D341Med (cell line): Measurements from ENCODE around the gene CSTF3.
A peak's percentile ranks its signal among the peaks of the same experiment; 100 is the strongest.
"Not testable (repeated sequence)": the region's sequence is repeated elsewhere in the genome, so short reads cannot be mapped to it uniquely, and the experiment has no call there.

Experiments used
- DNase-seq: peaks from one replicate; pipeline ENCODE4 v3.0.0; 2012; ENCODE audit warnings: low spot score

The CSTF3 gene

DNA sequence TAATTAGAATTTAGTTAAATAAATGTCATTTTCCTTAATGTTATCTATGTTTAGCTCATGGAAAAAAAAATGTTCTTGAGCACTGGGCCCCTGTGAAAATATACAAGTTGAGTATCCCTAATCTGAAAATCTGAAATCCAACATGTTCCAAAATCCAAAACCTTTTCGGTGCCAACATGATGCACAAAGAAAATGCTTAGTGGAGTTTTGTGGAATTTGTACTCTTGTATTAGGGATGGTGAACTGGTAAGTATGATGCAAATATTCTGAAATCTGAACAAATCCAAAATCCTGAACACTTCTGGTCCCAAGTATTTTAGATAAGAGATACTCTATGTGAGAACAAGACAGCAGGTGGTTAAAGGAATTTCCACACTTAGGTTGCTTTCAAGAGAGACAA, 77.4 kb downstream of the CSTF3 start:
- DNase-seq: no peak

GRCh38 chr11:33072465-33072864, 88.8 kb downstream of the CSTF3 start:
- no peak for DNase-seq

GRCh38 chr11:33068611-33069340, 92.5 kb downstream of the CSTF3 start:
- no peak for DNase-seq

- no peak for DNase-seq
Observed at GRCh38 chr11:33067294-33067693, 94.0 kb downstream of the CSTF3 start.

GRCh38 chr11:33065445-33066178, 95.7 kb downstream of the CSTF3 start:
- DNase-seq: peak; percentile 85

- no peak for DNase-seq
Observed at GRCh38 chr11:33064866-33065265, 96.4 kb downstream of the CSTF3 start.

DNA sequence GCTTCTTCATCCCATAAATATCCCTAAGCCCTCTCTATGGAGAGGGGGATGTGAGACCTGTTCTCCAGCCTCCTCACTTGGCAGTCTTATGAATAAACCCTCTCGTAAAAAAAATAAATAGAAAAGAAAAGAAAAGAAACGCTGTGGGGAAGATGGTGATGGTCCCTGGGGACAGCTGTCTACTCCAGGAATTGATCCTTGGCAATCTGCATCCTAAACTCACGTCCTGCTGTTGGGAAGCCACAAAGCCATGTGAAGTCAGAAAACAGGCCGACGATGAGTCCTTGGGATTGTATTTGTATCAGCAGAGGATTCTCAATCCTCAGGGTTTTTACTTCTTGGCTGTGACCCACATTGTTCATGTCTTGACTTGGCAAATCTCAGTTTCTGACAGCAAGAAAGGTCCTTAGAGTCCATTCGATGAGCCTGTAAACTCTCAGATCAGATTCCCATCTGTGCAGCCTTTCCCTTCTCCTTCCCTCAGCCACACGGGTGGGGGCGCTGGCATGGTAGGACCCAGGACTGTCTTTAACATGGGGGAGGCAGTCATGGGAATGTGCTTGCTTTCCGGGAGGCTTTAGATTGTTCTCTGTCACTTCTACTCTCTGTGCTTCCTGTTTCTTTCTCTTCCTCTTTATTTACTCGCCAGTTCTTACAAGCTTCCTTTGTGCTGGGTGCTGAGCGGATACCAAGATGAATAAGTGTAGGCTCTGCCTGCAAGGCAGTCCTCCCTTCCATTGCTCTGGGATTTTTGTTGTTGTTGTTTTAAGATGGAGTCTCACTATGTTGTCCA, 97.1 kb downstream of the CSTF3 start:
- DNase-seq: no peak

DNA sequence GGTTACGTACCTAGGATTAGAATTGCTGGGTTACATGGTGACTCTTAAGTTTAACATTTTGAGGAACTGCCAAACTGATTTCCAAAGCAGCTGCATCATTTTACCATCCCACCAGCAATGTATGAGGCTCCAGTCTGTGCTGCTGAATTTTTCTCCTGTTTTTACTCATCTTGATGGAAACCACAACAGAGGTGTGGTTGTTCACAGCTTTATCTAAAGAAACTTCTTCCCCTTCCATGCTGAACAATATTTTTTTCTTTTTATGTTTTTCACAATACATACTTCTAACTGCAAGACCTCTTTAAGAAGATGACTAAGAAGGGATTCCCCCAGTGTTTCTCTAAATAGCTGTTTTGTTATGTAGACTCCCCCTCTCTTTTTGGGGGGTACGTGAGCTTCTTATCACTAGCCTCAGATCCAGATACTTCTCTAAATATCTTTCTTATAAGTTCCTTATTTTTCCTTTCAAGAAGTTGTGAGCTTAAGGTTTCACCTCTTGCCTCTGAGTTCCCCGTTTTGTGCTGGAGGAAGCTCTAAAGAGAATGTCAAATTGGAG, 97.9 kb downstream of the CSTF3 start:
- no peak for DNase-seq

DNA sequence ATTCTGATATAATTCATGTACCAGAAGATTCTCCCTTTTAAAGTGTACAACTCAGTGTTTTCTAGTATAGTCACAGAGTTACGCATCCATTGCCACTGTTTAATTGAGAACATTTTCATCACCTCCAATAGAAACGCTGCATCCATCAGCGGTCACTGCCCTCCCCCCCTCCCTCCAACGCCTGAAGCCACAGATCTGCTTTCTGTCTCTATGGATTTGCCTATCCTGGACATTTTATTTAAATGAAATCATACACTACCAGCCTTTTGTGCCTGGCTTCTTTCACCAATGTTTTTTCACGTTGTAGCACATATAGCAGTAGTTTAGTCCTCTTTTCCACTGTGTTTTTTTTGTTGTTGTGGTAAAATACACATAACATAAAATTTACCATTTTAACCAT, 99.1 kb downstream of the CSTF3 start:
- no peak for DNase-seq

DNA sequence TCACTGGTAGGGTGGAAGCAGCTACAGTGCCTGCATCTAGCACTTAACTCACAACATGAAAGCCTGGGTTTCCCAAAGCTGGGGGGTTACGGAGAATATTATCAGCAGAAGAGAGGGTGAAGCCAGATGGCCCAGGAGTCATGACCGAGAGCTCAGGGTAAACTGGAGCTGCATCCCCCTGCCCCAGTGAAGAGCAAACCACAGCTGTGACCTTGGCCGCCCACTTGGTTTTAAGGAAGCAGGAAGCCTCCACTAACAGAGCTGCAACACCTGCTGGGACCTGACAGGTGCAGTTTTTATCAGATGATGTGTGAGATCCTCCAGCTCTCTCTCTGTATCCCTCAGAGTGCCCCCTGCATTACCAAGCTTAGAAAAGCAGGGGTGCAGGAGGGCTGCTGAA, 101.0 kb downstream of the CSTF3 start:
- DNase-seq: no peak

DNA sequence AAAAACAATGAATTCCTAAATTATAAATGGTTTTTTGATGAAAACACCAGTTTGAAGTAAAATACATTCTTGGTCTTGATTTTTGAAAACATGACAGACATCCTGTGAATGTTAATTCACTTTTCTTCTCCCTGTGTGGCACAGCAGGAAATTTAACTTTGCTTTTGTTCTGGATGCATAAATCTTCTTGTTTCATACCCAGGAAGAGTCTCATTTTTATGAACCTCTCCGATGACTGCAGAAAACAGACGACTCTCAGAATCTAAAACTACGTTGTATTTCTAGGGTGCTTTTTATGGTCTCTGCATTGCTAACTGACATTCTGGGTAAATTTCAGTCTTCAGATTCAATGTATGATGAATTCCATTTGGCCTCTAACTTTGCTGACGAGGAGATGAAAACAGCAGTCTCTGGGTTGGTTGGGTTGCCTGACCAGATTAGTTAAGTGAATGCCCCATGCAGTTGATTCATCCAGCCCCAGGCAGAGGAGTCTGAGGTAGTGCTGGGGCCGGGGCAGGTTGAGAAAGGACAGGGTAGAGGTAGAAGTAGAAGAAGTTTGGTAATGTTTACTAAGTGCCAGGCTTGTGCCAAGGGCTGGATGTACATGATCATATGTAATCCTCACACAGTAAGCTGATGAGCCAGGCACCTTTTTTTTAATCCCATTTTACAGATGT, 101.8 kb downstream of the CSTF3 start:
- no peak for DNase-seq

DNA sequence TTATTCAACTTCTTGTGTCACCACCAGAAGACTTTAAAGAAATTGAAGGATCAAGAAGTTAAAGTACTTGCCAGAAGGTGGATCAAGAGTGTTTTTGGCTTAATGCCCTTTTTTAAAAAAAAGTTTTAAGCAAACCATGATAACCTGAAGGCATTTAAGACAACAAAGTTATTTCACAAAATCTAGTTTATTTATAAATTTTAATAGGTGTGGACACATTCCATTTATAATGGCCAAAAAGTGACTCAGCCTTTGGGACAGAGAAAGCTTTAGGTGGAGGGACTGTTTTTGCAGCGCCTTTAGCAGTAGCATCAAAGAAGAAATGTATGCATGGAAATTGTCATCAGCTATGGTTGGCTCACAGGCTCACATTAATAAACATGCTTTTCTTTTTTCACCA, 104.0 kb downstream of the CSTF3 start:
- no peak for DNase-seq

DNA sequence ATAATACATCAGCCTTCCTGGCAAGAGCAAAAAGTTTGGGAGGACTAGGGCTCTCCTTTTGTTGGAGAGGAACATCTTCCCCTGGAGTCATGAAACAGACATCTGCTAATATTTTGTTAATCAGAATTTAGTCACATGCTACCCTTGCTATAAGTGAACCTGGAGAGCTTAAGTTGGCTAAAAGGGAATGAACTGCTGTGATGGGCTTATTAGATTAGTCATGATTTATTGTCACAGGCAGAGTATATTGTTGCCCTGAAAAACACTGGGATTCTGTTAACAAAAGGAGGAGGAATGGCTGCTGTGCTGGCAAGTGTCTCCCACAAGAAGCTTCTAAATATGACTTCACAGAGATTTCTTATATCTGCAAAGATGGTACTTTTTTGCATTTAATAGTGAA, 105.9 kb downstream of the CSTF3 start:
- DNase-seq: no peak

GRCh38 chr11:33052231-33052630, 109.0 kb downstream of the CSTF3 start:
- no peak for DNase-seq

DNA sequence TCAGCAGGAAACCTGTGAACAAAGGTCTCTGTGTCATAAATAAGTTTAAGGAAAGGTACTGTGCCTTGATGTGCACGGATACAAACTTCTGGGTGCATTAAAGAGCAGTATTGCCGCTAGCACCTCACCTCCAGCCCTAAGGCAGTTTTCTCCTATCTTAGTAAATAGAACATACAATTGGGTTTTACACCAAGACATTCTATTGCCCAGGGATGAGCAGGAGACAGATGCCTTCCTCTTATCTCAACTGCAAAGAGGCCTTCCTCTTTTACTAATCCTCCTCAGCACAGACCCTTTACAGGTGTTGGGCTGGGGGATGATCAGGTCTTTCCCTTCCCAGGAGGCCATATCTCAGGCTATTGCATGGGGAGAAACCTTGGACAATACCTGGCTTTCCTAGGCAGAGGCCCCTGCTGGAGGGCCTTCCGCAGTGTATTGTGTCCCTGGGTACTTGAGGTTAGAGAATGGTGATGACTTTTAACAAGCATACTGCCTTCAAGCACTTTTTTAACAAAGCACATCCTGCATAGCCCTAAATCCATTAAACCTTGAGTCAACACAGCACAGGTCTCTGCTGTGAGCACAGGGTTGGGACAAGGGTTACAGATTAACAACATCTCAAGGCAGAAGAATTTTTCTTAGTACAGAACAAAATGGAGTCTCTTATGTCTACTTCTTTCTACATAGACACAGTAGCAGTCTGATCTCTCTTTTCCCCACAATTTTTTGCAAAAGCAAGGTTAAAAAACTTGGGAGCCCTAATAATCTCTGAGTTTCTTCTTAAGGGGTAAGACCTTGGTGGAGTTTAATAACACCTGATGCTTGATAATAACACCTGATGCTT, 111.5 kb downstream of the CSTF3 start:
- not testable (repeated sequence) for DNase-seq

DNA sequence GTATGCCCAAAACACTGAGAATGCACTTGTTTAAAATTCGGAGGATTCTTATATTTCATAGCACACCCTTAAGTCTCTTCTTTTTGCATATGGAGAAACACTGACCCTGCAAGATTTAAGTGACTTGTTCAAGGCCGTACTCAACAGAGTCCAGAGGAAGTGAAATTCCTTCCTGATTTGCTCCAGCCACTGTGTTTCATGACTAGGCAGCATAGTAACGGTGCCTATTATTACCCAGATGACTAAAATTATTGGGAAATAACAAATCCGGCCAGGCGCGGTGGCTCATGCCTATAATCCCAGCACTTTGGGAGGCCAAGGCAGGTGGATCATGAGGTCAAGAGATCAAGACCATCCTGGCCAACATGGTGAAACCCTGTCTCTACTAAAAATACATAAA, 112.6 kb downstream of the CSTF3 start:
- DNase-seq: not testable (repeated sequence)

DNA sequence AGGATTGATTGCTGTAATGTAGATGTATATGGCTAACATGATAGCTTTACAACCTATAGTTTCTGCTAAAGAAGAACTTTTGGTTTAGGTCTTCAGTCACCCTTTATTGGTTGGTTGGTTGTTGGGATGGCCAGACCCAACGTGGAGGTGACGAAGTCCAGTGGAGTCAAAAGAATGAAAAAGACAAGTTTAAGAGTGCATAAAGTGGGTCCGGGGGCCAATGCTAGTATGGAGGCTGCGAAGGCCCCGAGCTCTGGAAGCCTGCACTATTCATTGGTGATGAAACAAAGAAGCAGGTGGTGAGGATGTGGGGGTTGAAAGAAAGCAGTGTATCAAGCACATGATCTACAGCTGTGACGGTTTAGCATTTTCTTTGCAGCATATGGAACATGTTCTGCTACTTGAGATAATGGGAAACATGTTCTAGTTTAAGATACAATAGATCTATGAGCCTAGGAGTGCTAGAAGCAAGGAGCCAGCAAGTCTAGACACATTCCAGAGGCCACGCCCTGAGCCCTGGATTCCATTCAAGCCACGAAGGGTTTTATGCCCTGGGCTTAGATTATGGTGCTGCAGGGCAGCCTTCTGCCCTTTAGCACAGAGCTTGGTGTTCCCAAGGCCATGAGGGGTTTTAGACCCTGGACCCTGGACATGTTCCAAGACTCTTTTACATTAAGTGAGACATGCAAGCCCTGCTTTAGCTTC, 115.6 kb downstream of the CSTF3 start:
- DNase-seq: no peak

DNA sequence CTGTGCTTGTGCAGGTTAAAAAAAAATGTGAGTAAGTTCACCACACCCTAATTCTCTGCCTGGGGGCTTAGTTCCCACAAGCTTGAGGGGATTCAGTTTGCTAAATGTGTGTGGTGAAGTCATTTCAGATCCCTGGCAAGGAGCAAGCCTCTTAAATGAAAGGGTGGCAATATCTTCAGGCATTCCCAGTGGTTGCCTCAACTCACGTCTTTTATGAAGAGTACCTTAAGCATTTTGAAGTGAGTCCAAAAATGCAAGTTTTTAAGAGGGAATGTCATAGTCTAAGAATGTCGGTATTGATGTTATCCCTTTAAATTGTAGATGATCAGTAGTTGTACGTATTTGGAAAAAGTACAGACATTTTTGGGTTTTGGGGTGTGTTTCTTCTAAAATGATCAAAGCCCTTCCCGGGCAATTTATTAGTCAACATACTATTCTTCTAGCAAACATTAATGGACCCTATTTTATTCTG, 117.0 kb downstream of the CSTF3 start:
- no peak for DNase-seq

DNA sequence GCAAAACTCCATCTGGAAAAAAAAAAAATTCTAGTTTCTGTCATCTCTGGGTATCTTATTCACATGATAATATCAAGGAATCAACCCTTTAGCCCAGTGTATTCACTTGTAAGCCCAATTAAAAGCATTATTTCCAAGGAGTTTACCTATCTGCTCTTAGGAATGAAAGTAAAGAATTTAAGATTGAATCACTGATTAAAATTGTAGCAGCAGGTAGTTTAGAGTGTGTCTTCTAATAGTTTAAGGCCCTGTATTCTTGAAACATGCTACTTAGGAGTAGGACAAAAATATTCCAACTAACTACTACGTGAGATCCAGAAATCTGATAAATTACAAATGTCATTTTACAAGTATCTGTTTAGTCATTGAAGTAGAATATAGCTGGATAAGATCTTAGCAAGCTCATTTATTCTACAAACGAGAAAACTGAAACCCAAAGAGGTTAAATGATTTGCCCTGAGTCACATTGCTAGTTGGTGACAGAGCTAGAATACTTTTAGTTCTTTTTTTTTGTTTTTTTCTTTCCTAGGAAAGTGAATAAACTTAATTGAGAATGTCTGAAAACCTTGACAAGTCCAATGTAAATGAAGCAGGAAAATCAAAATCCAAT, 118.0 kb downstream of the CSTF3 start:
- DNase-seq: no peak
